Gastroesophageal sphincter (tissue), 4 donors: ENCODE measurements around the gene SPAG4. TPM values are rescaled to one million over a fixed set of nuclear protein-coding genes. Genes with fewer than 3 reads are reported as not detected.

Experiments
- ATAC-seq: fragments of 150-250 bp; one replicate; pipeline ENCODE4 v1.9.1; 2016; ENCODE audit warnings: mild to moderate bottlenecking, moderate library complexity
- H3K27ac ChIP-seq, 4 donors: fragments of 200-600 bp; sonication (generic) in 3 of 4; 1 replicate in 3 of 4; 2 replicates in 1 of 4; pipeline ENCODE4 v1.5.1; 2016 to 2019
- H3K27me3 ChIP-seq: fragments of 200-600 bp; sonication (generic); one replicate; pipeline ENCODE4 v1.5.1; 2019
- H3K36me3 ChIP-seq, 2 donors: fragments of 200-600 bp; sonication (generic); one replicate each; pipeline ENCODE4 v1.5.1; 2019; ENCODE audit warnings: control low read depth in 1 of 2
- H3K4me1 ChIP-seq, 3 donors: fragments of 200-600 bp; sonication (generic); 1 replicate in 2 of 3; 2 replicates in 1 of 3; pipeline ENCODE4 v1.5.1; 2016 to 2019; ENCODE audit warnings: control low read depth in 2 of 3
- H3K4me3 ChIP-seq, 2 donors: fragments of 200-600 bp; sonication (generic); one replicate each; pipeline ENCODE4 v1.5.1; 2019; ENCODE audit warnings: mild to moderate bottlenecking in 1 of 2, moderate library complexity in 1 of 2
- H3K9me3 ChIP-seq, 3 donors: fragments of 200-600 bp; sonication (generic); one replicate each; pipeline ENCODE4 v1.5.1; 2017 to 2019; ENCODE audit warnings: control low read depth in 2 of 3
- EP300 ChIP-seq: sonication (generic); formaldehyde crosslinking; IDR thresholded peaks from one replicate; pipeline ENCODE4 v1.6.1; 2017; ENCODE audit warnings: antibody characterized with exemption, mild to moderate bottlenecking
- POLR2A ChIP-seq, 2 donors: fragments of 450-650 bp; IDR thresholded peaks; one replicate each; pipeline ENCODE4 v1.6.1; 2017; ENCODE audit warnings: antibody characterized with exemption in 2 of 2, mild to moderate bottlenecking in 2 of 2, moderate library complexity in 1 of 2
- POLR2AphosphoS5 ChIP-seq: sonication (generic); formaldehyde crosslinking; IDR thresholded peaks from one replicate; pipeline ENCODE4 v1.6.1; 2017; ENCODE audit warnings: antibody characterized with exemption
- WGBS, 2 donors: methylation state at CpG; one replicate each; pipeline ENCODE4 v1.1.5; 2018; ENCODE audit warnings: low coverage in 1 of 2; 5-methylcytosine and 5-hydroxymethylcytosine counted together
- total RNA-seq, 4 donors: library from RNA; depleted of rRNA; stranded (reverse); fragments of >200 nt; gene quantifications; one replicate each; pipeline ENCODE4 v1.1.0, GENCODE V29; 2016
- TF ChIP-seq, protein P1 (sequence below), 4 experiments: fragments of 200-600 bp in 2 of 4; fragments of 450-650 bp in 2 of 4; sonication (generic) in 1 of 4; IDR thresholded peaks; one replicate each; pipeline ENCODE4 v1.5.1; 2017 to 2019; ENCODE audit warnings: antibody characterized with exemption in 4 of 4, mild to moderate bottlenecking in 2 of 4, moderate library complexity in 2 of 4

Gene SPAG4
- total RNA-seq, 4 donors from 2014 or later: 0.85 to 3.5 (median 2.9) TPM

DNA sequence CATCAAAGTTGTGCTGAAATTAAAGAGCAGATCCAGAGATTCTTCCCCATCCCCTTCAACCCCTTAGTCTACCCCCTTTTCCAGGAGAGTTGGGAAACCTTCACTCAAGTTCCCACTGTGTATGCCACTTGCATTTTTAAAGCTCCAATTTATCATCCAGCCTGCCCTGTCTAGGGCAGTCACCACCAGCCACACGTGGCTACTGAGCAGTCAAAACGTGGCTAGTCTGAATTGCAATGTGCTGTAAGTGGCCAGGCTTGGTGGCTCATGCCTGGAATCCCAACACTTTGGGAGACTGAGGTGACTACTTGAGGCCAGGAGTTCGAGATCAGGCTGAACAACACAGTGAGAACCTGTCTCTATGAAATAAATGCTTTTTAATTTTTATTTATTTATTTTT is 38.8 kb upstream of the SPAG4 start:
- Histone ChIP-seq H3K4me3 (no peak overlapping the region), H3K9me3 (peaks cover 0 to 19% (median 0%) of the 10 kb centered on the region in 3 donors), H3K27me3 (no peaks in the 10 kb centered on the region), H3K36me3 (no peaks in the 10 kb centered on the region), H3K4me1 (no peaks in the 10 kb centered on the region), H3K27ac (no peak overlapping the region)
- no peak for TF ChIP-seq EP300
- TF ChIP-seq, protein P1, sequence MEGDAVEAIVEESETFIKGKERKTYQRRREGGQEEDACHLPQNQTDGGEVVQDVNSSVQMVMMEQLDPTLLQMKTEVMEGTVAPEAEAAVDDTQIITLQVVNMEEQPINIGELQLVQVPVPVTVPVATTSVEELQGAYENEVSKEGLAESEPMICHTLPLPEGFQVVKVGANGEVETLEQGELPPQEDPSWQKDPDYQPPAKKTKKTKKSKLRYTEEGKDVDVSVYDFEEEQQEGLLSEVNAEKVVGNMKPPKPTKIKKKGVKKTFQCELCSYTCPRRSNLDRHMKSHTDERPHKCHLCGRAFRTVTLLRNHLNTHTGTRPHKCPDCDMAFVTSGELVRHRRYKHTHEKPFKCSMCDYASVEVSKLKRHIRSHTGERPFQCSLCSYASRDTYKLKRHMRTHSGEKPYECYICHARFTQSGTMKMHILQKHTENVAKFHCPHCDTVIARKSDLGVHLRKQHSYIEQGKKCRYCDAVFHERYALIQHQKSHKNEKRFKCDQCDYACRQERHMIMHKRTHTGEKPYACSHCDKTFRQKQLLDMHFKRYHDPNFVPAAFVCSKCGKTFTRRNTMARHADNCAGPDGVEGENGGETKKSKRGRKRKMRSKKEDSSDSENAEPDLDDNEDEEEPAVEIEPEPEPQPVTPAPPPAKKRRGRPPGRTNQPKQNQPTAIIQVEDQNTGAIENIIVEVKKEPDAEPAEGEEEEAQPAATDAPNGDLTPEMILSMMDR (IDR thresholded peaks at IDR 0.05): no peak
- no peak for TF ChIP-seq POLR2AphosphoS5
- no peak for TF ChIP-seq POLR2A (IDR thresholded peaks at IDR 0.05)
- no peak for ATAC-seq
- 60 to 72% methylated on average over 1 to 3 of the region's 3 CpGs for WGBS, 2 donors

DNA sequence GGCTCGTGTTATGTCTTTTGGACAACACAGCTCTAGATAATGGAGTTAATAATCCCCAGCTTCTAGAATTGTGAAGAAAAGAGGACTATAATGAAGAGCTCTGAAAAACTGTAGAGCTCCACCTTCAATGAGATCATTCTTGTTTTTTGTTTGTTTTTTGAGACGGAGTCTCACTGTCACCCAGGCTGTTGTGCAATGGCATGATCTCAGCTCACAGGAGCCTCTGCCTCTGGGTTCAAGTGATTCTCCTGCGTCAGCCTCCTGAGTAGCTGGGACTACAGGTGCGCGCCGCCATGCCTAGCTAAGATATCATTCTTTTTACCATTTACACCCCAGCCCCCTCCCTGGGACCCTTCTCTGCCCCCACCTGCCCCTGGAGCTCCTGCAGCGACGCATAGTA is 37.2 kb upstream of the SPAG4 start:
- no peak overlapping the region for H3K4me3 ChIP-seq
- H3K36me3 ChIP-seq: no peaks in the 10 kb centered on the region
- ATAC-seq: no peak
- H3K9me3 ChIP-seq: peaks cover 0 to 14% (median 0%) of the 10 kb centered on the region in 3 donors
- TF ChIP-seq, protein P1 (IDR thresholded peaks at IDR 0.05): no peak
- TF ChIP-seq EP300 (no peak), POLR2A (IDR thresholded peaks at IDR 0.05) (no peak), POLR2AphosphoS5 (no peak)
- H3K27ac ChIP-seq: no peak overlapping the region
- no peaks in the 10 kb centered on the region for H3K4me1 ChIP-seq
- WGBS, 2 donors: 85 to 93% methylated on average over 5 to 6 of the region's 8 CpGs
- no peaks in the 10 kb centered on the region for H3K27me3 ChIP-seq

DNA sequence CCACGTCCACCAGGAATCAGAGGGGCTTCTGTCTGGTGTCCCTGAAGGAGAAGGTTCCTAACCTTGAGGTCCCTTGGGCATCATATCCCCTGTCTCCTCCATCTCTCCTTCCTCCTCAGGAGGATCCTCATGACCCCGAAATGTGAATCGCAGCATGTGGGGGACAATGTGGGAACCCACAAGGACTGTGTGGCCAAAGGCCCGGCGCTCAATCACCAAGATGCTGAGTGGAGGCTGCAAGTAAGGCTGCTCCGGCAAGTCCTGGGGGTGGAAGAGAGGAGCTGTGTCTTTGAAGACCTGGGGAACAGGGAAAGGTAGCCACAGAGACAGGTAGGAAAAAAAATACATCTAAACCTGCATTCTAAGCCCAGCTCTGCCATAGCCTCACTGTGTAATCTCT is 36.4 kb upstream of the SPAG4 start:
- no peaks in the 10 kb centered on the region for H3K27me3 ChIP-seq
- H3K4me1 ChIP-seq: no peaks in the 10 kb centered on the region
- peaks cover 0 to 14% (median 0%) of the 10 kb centered on the region in 3 donors for H3K9me3 ChIP-seq
- H3K4me3 ChIP-seq: no peak overlapping the region
- H3K36me3 ChIP-seq: no peaks in the 10 kb centered on the region
- 86 to 100% methylated on average over 3 to 4 of the region's 6 CpGs for WGBS, 2 donors
- no peak for ATAC-seq
- H3K27ac ChIP-seq: no peak overlapping the region
- TF ChIP-seq, protein P1 (IDR thresholded peaks at IDR 0.05): no peak

DNA sequence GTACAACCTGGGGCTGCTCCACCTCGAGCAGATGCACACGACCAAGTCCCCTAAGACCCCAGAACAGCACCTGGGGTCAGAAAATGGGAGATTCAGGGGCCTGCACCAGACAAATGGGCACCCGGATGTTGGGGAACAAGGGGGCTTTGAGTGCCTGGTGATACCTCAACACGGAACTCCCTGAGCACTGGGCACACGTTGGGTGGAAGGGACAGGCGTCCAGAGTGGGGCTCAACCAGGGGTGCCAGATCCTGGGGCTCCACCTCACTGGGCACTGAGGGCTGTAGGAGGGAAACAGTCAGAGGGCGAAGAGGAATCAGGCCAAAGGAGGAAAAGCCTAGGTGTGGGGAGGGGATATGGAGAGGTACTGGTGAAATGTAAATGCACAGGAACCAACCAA is 33.5 kb upstream of the SPAG4 start:
- H3K9me3 ChIP-seq: peaks cover 0 to 14% (median 0%) of the 10 kb centered on the region in 3 donors
- TF ChIP-seq POLR2AphosphoS5: no peak
- TF ChIP-seq EP300: no peak
- TF ChIP-seq POLR2A (IDR thresholded peaks at IDR 0.05): no peak
- TF ChIP-seq, protein P1 (IDR thresholded peaks at IDR 0.05): no peak
- no peak overlapping the region for H3K27ac ChIP-seq
- WGBS, 2 donors: 92 to 100% methylated on average over 1 to 5 of the region's 7 CpGs
- no peaks in the 10 kb centered on the region for H3K36me3 ChIP-seq
- H3K27me3 ChIP-seq: no peaks in the 10 kb centered on the region
- no peaks in the 10 kb centered on the region for H3K4me1 ChIP-seq
- ATAC-seq: no peak
- H3K4me3 ChIP-seq: no peak overlapping the region

DNA sequence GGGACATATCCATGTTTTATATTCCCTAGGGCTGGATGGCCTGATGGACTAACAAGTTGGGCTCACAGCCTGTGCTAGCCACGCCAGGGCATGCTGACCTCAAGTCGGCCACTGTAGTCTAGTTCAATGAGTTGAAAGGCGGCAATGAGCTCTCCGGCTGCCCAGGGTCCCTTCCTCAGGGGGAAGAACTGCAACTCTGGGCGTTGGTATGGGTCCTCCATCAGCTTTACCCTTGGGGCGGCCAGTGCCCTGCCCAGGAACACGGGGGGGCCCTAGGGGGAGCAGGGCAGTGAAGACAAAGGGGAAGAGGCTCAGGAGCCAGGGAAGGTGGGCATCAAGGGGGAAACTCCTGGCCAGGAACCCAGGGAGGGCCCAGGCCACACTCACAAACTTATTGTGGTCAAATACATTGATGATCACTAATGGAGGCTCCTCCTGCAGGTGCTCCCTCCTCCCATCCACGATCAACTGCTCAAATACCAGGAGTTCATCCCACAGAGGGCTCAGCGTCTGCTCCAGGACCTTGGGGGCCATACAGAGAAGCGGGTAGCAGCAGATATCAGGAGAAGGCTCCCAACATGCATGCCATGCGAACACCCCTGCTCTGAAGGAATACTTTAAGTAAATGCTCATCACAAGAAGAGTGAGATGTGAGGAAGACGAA is 32.8 kb upstream of the SPAG4 start:
- no peak for ATAC-seq
- Histone ChIP-seq H3K4me3 (no peak overlapping the region), H3K36me3 (no peaks in the 10 kb centered on the region), H3K4me1 (no peaks in the 10 kb centered on the region), H3K27me3 (no peaks in the 10 kb centered on the region), H3K9me3 (peaks cover 0 to 14% (median 0%) of the 10 kb centered on the region in 3 donors), H3K27ac (no peak overlapping the region)
- 100% methylated on average over 1 of the region's 12 CpGs; no CpG with 5 or more reads in 1 of the 2 donors for WGBS, 2 donors
- no peak for TF ChIP-seq POLR2AphosphoS5
- TF ChIP-seq POLR2A (IDR thresholded peaks at IDR 0.05): no peak
- TF ChIP-seq, protein P1 (IDR thresholded peaks at IDR 0.05): no peak
- no peak for TF ChIP-seq EP300
